Measurements from ENCODE around the gene FREM1.

FREM1 gene

DNA sequence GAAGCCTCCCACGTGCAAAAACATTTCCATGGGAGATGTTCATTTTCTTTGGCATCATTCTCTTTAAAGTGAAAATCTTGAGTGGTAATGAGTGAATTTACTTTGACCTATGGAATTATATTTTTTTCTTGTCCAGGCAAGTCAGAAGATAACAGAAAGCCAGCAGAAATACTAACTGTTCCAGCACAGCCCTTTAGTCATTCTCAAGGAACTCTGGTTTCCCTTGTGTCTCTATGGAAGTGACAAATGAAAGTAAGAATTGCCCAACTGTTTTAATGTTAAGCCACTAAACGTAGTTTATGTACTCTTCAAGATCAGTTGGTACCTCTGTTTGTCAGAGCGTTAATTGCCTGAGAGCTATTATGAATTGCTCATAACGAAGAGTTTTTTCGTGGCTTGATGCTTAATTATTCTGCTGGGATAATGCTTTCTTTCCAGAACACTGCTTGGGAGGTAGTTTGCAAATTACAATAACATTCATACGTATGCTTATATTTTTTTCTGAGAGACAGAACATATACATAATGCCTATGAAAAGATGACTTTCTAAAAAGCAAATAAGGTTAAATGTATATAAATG lies 103.2 kb downstream of the FREM1 start:
- Histone ChIP-seq H3K27ac (ENCODE audit: poor library complexity, severe bottlenecking) (no peak overlapping the region), H3K4me1 (ENCODE audit: insufficient read depth, poor library complexity, severe bottlenecking) (no peaks in the 10 kb centered on the region), H3K36me3 (ENCODE audit: low read depth) (no peaks in the 10 kb centered on the region), H3K9me3 (ENCODE audit: severe bottlenecking) (no peaks in the 10 kb centered on the region), H3K27me3 (ENCODE audit: insufficient read depth, poor library complexity, severe bottlenecking) (no peaks in the 10 kb centered on the region), H3K4me3 (ENCODE audit: severe bottlenecking) (no peak overlapping the region)
- DNase-seq (ENCODE audit: low spot score), result no peak
- no peak for TF ChIP-seq CTCF (IDR thresholded peaks at IDR 0.05; ENCODE audit: poor library complexity, severe bottlenecking)
- ATAC-seq (ENCODE audit: low read depth), result no peak; the same call in 2 of the 3 replicates

- Histone ChIP-seq H3K4me1 (ENCODE audit: insufficient read depth, poor library complexity, severe bottlenecking) (no peaks in the 10 kb centered on the region), H3K27ac (ENCODE audit: poor library complexity, severe bottlenecking) (no peak overlapping the region), H3K9me3 (ENCODE audit: severe bottlenecking) (no peaks in the 10 kb centered on the region), H3K27me3 (ENCODE audit: insufficient read depth, poor library complexity, severe bottlenecking) (no peaks in the 10 kb centered on the region), H3K4me3 (ENCODE audit: severe bottlenecking) (no peak overlapping the region), H3K36me3 (ENCODE audit: low read depth) (no peaks in the 10 kb centered on the region)
- DNase-seq (ENCODE audit: low spot score), result no peak
- no peak for TF ChIP-seq CTCF (IDR thresholded peaks at IDR 0.05; ENCODE audit: poor library complexity, severe bottlenecking)
- ATAC-seq (ENCODE audit: low read depth), result no peak
These were observed 111.2 kb downstream of the FREM1 start for GRCh38 chr9:14799030-14799429.

DNA sequence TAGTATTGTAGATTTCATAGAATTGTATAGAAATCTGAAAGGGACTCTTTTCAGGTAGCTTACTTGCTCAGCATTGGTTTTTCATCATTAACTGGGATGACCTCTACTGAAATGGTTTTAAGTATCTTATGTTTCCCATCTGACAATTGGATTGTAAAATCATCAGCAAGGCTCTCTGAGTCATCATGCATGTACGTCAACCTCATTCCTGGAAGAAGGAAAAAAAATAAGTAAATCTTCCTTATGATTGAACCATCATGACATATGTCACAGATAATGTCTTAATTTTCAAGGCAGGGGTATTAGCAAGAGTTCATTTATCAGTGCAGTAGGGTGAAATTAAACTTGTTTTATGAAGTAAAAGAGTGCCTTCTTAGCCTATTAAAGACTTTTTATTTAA lies 112.8 kb downstream of the FREM1 start:
- H3K27me3 ChIP-seq (ENCODE audit: insufficient read depth, poor library complexity, severe bottlenecking), result no peaks in the 10 kb centered on the region
- no peaks in the 10 kb centered on the region for H3K9me3 ChIP-seq (ENCODE audit: severe bottlenecking)
- H3K36me3 ChIP-seq (ENCODE audit: low read depth), result no peaks in the 10 kb centered on the region
- no peak for TF ChIP-seq CTCF (IDR thresholded peaks at IDR 0.05; ENCODE audit: poor library complexity, severe bottlenecking)
- H3K27ac ChIP-seq (ENCODE audit: poor library complexity, severe bottlenecking), result no peak overlapping the region
- H3K4me3 ChIP-seq (ENCODE audit: severe bottlenecking), result no peak overlapping the region
- H3K4me1 ChIP-seq (ENCODE audit: insufficient read depth, poor library complexity, severe bottlenecking), result no peaks in the 10 kb centered on the region
- DNase-seq (ENCODE audit: low spot score) (no peak), ATAC-seq (ENCODE audit: low read depth) (0 out of 3 replicates have a peak, but pooled peaks have one; percentile 31)

- H3K27me3 ChIP-seq (ENCODE audit: insufficient read depth, poor library complexity, severe bottlenecking), result no peaks in the 10 kb centered on the region
- ATAC-seq (ENCODE audit: low read depth) (no peak), DNase-seq (ENCODE audit: low spot score) (no peak)
- no peak overlapping the region for H3K4me3 ChIP-seq (ENCODE audit: severe bottlenecking)
- H3K4me1 ChIP-seq (ENCODE audit: insufficient read depth, poor library complexity, severe bottlenecking), result no peaks in the 10 kb centered on the region
- no peaks in the 10 kb centered on the region for H3K9me3 ChIP-seq (ENCODE audit: severe bottlenecking)
- no peak overlapping the region for H3K27ac ChIP-seq (ENCODE audit: poor library complexity, severe bottlenecking)
- no peak for TF ChIP-seq CTCF (IDR thresholded peaks at IDR 0.05; ENCODE audit: poor library complexity, severe bottlenecking)
- H3K36me3 ChIP-seq (ENCODE audit: low read depth), result no peaks in the 10 kb centered on the region
These were observed 116.8 kb downstream of the FREM1 start for GRCh38 chr9:14793389-14793788.

- no peak for TF ChIP-seq CTCF (IDR thresholded peaks at IDR 0.05; ENCODE audit: poor library complexity, severe bottlenecking)
- no peak for ATAC-seq (ENCODE audit: low read depth)
These were observed 119.6 kb downstream of the FREM1 start for GRCh38 chr9:14790628-14791027.

More at GRCh38 chr9:14790628-14791027, 119.6 kb downstream of the FREM1 start:
- no peaks in the 10 kb centered on the region for H3K27me3 ChIP-seq (ENCODE audit: insufficient read depth, poor library complexity, severe bottlenecking)
- H3K9me3 ChIP-seq (ENCODE audit: severe bottlenecking), result no peaks in the 10 kb centered on the region
- no peaks in the 10 kb centered on the region for H3K36me3 ChIP-seq (ENCODE audit: low read depth)
- no peaks in the 10 kb centered on the region for H3K4me1 ChIP-seq (ENCODE audit: insufficient read depth, poor library complexity, severe bottlenecking)
- no peak for DNase-seq (ENCODE audit: low spot score)
- no peak overlapping the region for H3K4me3 ChIP-seq (ENCODE audit: severe bottlenecking)
- H3K27ac ChIP-seq (ENCODE audit: poor library complexity, severe bottlenecking), result no peak overlapping the region

All from RWPE2 (cell line).